H9 (cell line): Measurements from ENCODE around the gene AJAP1. TPM values are rescaled to one million over a fixed set of nuclear protein-coding genes. Genes with fewer than 3 reads are reported as not detected.

Experiments used
- DNase-seq: peaks from one replicate; pipeline ENCODE4 v3.0.0-alpha.2; 2017
- H2AFZ ChIP-seq: one replicate; pipeline ENCODE4 v1.6.1; 2013; ENCODE audit warnings: mild to moderate bottlenecking, low read length, control low read depth, moderate library complexity
- H2AK5ac ChIP-seq: 2 replicates; pipeline ENCODE4 v1.6.1; 2013; ENCODE audit warnings: low read length, control low read depth, mixed read lengths; ENCODE audit not compliant: insufficient read length
- H2BK120ac ChIP-seq: one replicate; pipeline ENCODE4 v1.6.1; 2013; ENCODE audit warnings: low read depth, mild to moderate bottlenecking, low read length, control low read depth, inconsistent platforms; ENCODE audit not compliant: poor library complexity, severe bottlenecking
- H2BK12ac ChIP-seq: 2 replicates; pipeline ENCODE4 v1.6.1; 2013; ENCODE audit warnings: low read length, control low read depth, mixed read lengths, low read depth; ENCODE audit not compliant: insufficient read length
- H2BK15ac ChIP-seq: 2 replicates; pipeline ENCODE4 v1.6.1; 2013; ENCODE audit warnings: low read depth, low read length, control low read depth
- H2BK20ac ChIP-seq: one replicate; pipeline ENCODE4 v1.6.1; 2013; ENCODE audit warnings: low read depth, mild to moderate bottlenecking, low read length, control low read depth, inconsistent platforms; ENCODE audit not compliant: poor library complexity, severe bottlenecking
- H2BK5ac ChIP-seq: 2 replicates; pipeline ENCODE4 v1.6.1; 2013; ENCODE audit warnings: low read length, control low read depth, mixed read lengths; ENCODE audit not compliant: insufficient read length
- H3K14ac ChIP-seq: 2 replicates; pipeline ENCODE4 v1.6.1; 2013; ENCODE audit warnings: low read length, control low read depth; ENCODE audit not compliant: insufficient read depth
- H3K18ac ChIP-seq: 2 replicates; pipeline ENCODE4 v1.6.1; 2013; ENCODE audit warnings: low read depth, mild to moderate bottlenecking, mixed read lengths, low read length, control low read depth; ENCODE audit not compliant: insufficient read length
- H3K23ac ChIP-seq: 2 replicates; pipeline ENCODE4 v1.6.1; 2013; ENCODE audit warnings: low read length, control low read depth, mixed read lengths, low read depth; ENCODE audit not compliant: insufficient read length
- H3K23me2 ChIP-seq: 2 replicates; pipeline ENCODE4 v1.6.1; 2013; ENCODE audit warnings: low read depth, mild to moderate bottlenecking, mixed read lengths, low read length, control low read depth; ENCODE audit not compliant: insufficient read length, poor library complexity, severe bottlenecking
- H3K27ac ChIP-seq: 2 replicates; pipeline ENCODE4 v1.5.1; 2013; ENCODE audit warnings: low read length, control low read depth, mixed read lengths, low read depth; ENCODE audit not compliant: insufficient read length
- H3K27me3 ChIP-seq: 2 replicates; pipeline ENCODE4 v1.6.1; 2013; ENCODE audit warnings: low read length, control low read depth, inconsistent platforms; ENCODE audit not compliant: insufficient read depth
- H3K4ac ChIP-seq: 2 replicates; pipeline ENCODE4 v1.6.1; 2013; ENCODE audit warnings: low read depth, mild to moderate bottlenecking, control low read depth, inconsistent platforms, low read length, moderate library complexity
- H3K4me1 ChIP-seq: 2 replicates; pipeline ENCODE4 v1.6.1; 2013; ENCODE audit warnings: low read length, control low read depth, inconsistent platforms; ENCODE audit not compliant: insufficient read depth
- H3K4me2 ChIP-seq: 2 replicates; pipeline ENCODE4 v1.6.1; 2013; ENCODE audit warnings: low read length, control low read depth, mixed read lengths; ENCODE audit not compliant: insufficient read length, insufficient read depth
- H3K56ac ChIP-seq: 2 replicates; pipeline ENCODE4 v1.6.1; 2013; ENCODE audit warnings: low read depth, mild to moderate bottlenecking, mixed read lengths, low read length, control low read depth; ENCODE audit not compliant: insufficient read length
- H3K79me1 ChIP-seq: 2 replicates; pipeline ENCODE4 v1.6.1; 2013; ENCODE audit warnings: low read depth, mild to moderate bottlenecking, moderate library complexity, low read length, control low read depth, inconsistent platforms; ENCODE audit not compliant: insufficient read depth, poor library complexity, severe bottlenecking
- H3K79me2 ChIP-seq: 2 replicates; pipeline ENCODE4 v1.6.1; 2013; ENCODE audit warnings: low read length, control low read depth, inconsistent platforms; ENCODE audit not compliant: insufficient read depth
- H3K9ac ChIP-seq: 2 replicates; pipeline ENCODE4 v1.6.1; 2013; ENCODE audit warnings: low read length, control low read depth, mixed read lengths; ENCODE audit not compliant: insufficient read length; ENCODE audit errors: extremely low read depth
- H3K9me3 ChIP-seq: one replicate; pipeline ENCODE4 v1.6.1; 2013; ENCODE audit warnings: low read depth, low read length, inconsistent platforms; ENCODE audit not compliant: control insufficient read depth
- H3T11ph ChIP-seq: one replicate; pipeline ENCODE4 v1.6.1; 2013; ENCODE audit warnings: mild to moderate bottlenecking, low read length, control low read depth, inconsistent platforms
- H4K20me1 ChIP-seq: one replicate; pipeline ENCODE4 v1.6.1; 2013; ENCODE audit not compliant: control insufficient read depth, insufficient read length, insufficient read depth
- H4K5ac ChIP-seq: 2 replicates; pipeline ENCODE4 v1.6.1; 2013; ENCODE audit warnings: low read depth, mild to moderate bottlenecking, mixed read lengths, low read length, control low read depth; ENCODE audit not compliant: insufficient read length
- H4K8ac ChIP-seq: replicated peaks from 2 replicates; pipeline ENCODE4 v1.6.1; 2013; ENCODE audit warnings: low read length, control low read depth, mixed read lengths, low read depth; ENCODE audit not compliant: insufficient read length
- H4K91ac ChIP-seq: 2 replicates; pipeline ENCODE4 v1.6.1; 2013; ENCODE audit warnings: low read depth, mild to moderate bottlenecking, moderate library complexity, mixed read lengths, low read length, control low read depth; ENCODE audit not compliant: insufficient read length
- H3K27ac Mint-ChIP-seq, 3 experiments: 2 replicates in 2 of 3; 3 replicates in 1 of 3; pipeline ENCODE4 v1.8.0; 2020 to 2021; ENCODE audit warnings: mixed read lengths in 3 of 3, mild to moderate bottlenecking in 1 of 3, moderate library complexity in 1 of 3
- H3K27me3 Mint-ChIP-seq: 2 replicates; pipeline ENCODE4 v1.8.0; 2021; ENCODE audit warnings: low read depth, mild to moderate bottlenecking, moderate library complexity, mixed read lengths
- H3K36me3 Mint-ChIP-seq, 3 experiments: 2 replicates in 2 of 3; 3 replicates in 1 of 3; pipeline ENCODE4 v1.8.0; 2020 to 2021; ENCODE audit warnings: low read depth in 3 of 3, mixed read lengths in 3 of 3; ENCODE audit not compliant: insufficient read depth in 1 of 3
- H3K4me1 Mint-ChIP-seq, 2 experiments: 2 replicates each; pipeline ENCODE4 v1.8.0; 2020; ENCODE audit warnings: mixed read lengths in 2 of 2
- H3K4me3 Mint-ChIP-seq, 2 experiments: 2 replicates in 1 of 2; 3 replicates in 1 of 2; pipeline ENCODE4 v1.8.0; 2020 to 2021; ENCODE audit warnings: mild to moderate bottlenecking in 2 of 2, mixed read lengths in 2 of 2, moderate library complexity in 1 of 2
- H3K9me3 Mint-ChIP-seq, 2 experiments: 2 replicates in 1 of 2; 3 replicates in 1 of 2; pipeline ENCODE4 v1.8.0; 2020; ENCODE audit warnings: mild to moderate bottlenecking in 2 of 2, mixed read lengths in 2 of 2, moderate library complexity in 1 of 2
- WGBS: extraction: QIAGEN DNeasy Blood & Tissue Kit; methylation state at CpG from one replicate; pipeline ENCODE4 v1.1.7; 2013; ENCODE audit warnings: missing lambda C conversion rate, low lambda C conversion rate, mixed read lengths; ENCODE audit not compliant: insufficient read length; ENCODE audit errors: extremely low coverage; 5-methylcytosine and 5-hydroxymethylcytosine counted together
- total RNA-seq: library from RNA; stranded (reverse); gene quantifications from 2 replicates; pipeline ENCODE4 v1.2.1, GENCODE V29; 2021
- TF ChIP-seq, protein P1 (sequence below): fragments of 200-600 bp; sonication (generic); conservative IDR thresholded peaks from 3 replicates; pipeline ENCODE4 v1.8.0; 2021; ENCODE audit warnings: antibody characterized with exemption, mild to moderate bottlenecking

The AJAP1 gene
- total RNA-seq, 1 experiment from 2014 or later: 8.6 TPM

DNA sequence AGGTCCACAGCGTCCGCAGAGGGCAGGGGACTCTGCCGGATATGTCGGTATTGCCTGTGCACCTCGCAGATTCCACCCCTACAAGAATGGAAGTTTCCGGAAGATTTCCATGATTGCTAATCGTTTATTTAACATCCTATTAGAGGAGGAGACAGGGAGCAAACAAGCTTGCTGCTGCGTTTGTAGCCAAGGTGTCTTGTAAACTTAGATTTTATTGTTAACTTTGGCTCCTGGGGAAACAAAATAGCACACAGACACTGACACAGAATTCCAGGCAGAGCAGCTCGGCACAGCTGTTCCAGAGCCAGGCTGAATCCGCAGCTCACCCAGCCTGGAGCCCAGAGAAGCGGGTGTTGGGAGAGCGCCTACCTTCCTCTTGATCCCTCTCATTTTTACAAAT is 75.7 kb downstream of the AJAP1 start:
- Histone ChIP-seq H3K4ac (no peak overlapping the region), H4K91ac (no peak overlapping the region), H4K20me1 (no peaks in the 10 kb centered on the region), H3K9me3 (no peaks in the 10 kb centered on the region), H3K79me1 (no peaks in the 10 kb centered on the region), H2BK5ac (no peak overlapping the region), H3K27ac (no peak overlapping the region), H3K23me2 (no peaks in the 10 kb centered on the region), H3K18ac (no peak overlapping the region), H3K27me3 (no peaks in the 10 kb centered on the region), H2BK15ac (no peak overlapping the region), H2BK120ac (no peak overlapping the region), H4K5ac (no peak overlapping the region), H3K9ac (no peak overlapping the region), H2BK20ac (no peak overlapping the region), H3K56ac (no peak overlapping the region), H3K14ac (no peak overlapping the region), H3K4me1 (no peaks in the 10 kb centered on the region), H2AFZ (no peak overlapping the region), H3K23ac (no peak overlapping the region), H3K79me2 (no peaks in the 10 kb centered on the region), H3K4me2 (no peak overlapping the region), H2AK5ac (no peak overlapping the region), H3T11ph (no peak overlapping the region), H2BK12ac (no peak overlapping the region), H4K8ac (no peak overlapping the region)
- H3K9me3 Mint-ChIP-seq: no peaks in the 10 kb centered on the region
- no peak for DNase-seq
- no peak overlapping the region for H3K4me3 Mint-ChIP-seq
- H3K27me3 Mint-ChIP-seq: no peaks in the 10 kb centered on the region
- H3K27ac Mint-ChIP-seq: peak overlapping the region in 1 of 3 experiments; percentile 31; a peak in 4 of 7 replicates
- H3K36me3 Mint-ChIP-seq: no peaks in the 10 kb centered on the region; a peak in 2 of 7 replicates
- TF ChIP-seq, protein P1, sequence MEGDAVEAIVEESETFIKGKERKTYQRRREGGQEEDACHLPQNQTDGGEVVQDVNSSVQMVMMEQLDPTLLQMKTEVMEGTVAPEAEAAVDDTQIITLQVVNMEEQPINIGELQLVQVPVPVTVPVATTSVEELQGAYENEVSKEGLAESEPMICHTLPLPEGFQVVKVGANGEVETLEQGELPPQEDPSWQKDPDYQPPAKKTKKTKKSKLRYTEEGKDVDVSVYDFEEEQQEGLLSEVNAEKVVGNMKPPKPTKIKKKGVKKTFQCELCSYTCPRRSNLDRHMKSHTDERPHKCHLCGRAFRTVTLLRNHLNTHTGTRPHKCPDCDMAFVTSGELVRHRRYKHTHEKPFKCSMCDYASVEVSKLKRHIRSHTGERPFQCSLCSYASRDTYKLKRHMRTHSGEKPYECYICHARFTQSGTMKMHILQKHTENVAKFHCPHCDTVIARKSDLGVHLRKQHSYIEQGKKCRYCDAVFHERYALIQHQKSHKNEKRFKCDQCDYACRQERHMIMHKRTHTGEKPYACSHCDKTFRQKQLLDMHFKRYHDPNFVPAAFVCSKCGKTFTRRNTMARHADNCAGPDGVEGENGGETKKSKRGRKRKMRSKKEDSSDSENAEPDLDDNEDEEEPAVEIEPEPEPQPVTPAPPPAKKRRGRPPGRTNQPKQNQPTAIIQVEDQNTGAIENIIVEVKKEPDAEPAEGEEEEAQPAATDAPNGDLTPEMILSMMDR: no peak
- no CpG with 5 or more reads among the region's 12 CpGs for WGBS
- H3K4me1 Mint-ChIP-seq: peaks cover 7 to 13% of the 10 kb centered on the region in 2 experiments; a peak in 2 of 4 replicates
